AML-193 (cell line): Measurements from ENCODE around the gene LHFPL2.
"Not testable (repeated sequence)": the region's sequence is repeated elsewhere in the genome, so short reads cannot be mapped to it uniquely, and the experiment has no call there.

Experiments
- DNase-seq, 2 experiments: peaks; one replicate each; lab custom pipeline; 2025; lab: John Stamatoyannopoulos, UW

Gene LHFPL2

DNA sequence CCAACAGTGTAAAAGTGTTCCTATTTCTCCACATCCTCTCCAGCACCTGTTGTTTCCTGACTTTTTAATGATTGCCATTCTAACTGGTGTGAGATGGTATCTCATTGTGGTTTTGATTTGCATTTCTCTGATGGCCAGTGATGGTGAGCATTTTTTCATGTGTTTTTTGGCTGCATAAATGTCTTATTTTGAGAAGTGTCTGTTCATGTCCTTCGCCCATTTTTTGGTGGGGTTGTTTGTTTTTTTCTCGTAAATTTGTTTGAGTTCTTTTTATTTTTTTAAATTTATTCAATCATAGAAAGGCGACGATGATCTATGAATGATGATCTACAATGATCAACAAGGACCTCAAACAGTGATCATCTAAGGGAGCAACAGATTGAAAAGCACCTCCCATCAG is 28.5 kb downstream of the LHFPL2 start:
- DNase-seq, result not testable (repeated sequence)

DNA sequence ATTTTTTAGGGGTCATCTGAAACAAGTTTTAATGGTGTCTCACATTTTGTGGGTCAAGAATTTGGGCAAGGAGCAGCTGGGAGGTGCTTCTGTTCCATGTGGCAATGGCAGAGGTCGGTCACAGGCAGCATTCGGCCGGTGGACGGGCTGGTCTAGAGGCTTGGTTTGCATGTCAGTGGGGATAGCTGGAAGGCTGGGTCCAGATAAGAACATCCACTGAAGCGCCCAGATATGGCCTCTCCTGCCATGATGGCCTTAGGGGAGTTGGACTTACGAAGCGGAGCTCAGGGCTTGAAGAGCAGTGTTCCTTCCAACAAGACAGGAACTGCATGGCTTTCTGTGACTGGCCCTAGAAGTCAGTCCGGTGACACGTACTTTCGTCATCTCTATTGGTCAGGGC is 30.3 kb downstream of the LHFPL2 start:
- no peak for DNase-seq

- DNase-seq, result no peak
Observed at GRCh38 chr5:78615697-78616096, 32.9 kb downstream of the LHFPL2 start.

DNA sequence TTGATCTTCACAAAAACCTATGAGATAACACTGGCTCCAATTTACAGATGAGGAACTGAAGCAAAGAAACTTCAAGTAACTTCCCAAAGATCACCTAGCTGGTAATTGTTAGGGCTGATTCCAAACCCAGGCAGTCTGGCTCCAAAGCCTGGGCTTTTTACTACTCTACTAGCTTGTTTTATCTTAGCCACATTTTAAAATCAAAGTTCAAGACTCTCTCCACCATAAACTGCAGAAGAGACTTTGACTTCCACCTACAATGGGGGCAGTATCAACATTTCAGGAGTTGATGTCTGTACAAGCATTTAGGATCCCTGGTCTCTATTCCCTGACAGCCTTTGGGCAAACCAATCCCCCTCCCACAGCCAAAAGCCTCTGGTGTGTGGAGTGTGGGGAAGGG is 33.8 kb downstream of the LHFPL2 start:
- DNase-seq, result no peak

- DNase-seq, result no peak
Observed at GRCh38 chr5:78613756-78614155, 34.8 kb downstream of the LHFPL2 start.

DNA sequence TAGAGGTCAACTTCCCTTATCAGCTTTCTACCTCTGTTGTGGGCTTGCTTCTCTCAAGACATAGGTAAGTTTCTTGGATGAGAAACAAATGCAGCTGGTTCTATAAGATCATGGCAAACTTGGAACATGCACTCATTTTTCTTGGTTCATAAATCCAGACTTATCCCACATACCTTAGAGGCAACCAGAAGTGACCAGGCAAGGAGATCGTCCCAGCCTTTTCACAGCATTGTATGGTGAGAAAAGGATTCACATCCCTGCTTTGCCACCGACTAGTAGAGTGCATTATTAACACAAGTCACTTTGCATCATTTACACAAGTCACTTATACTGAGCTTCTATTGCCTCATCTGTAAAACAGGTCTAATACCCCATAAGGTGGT is 35.4 kb downstream of the LHFPL2 start:
- DNase-seq, result no peak

DNA sequence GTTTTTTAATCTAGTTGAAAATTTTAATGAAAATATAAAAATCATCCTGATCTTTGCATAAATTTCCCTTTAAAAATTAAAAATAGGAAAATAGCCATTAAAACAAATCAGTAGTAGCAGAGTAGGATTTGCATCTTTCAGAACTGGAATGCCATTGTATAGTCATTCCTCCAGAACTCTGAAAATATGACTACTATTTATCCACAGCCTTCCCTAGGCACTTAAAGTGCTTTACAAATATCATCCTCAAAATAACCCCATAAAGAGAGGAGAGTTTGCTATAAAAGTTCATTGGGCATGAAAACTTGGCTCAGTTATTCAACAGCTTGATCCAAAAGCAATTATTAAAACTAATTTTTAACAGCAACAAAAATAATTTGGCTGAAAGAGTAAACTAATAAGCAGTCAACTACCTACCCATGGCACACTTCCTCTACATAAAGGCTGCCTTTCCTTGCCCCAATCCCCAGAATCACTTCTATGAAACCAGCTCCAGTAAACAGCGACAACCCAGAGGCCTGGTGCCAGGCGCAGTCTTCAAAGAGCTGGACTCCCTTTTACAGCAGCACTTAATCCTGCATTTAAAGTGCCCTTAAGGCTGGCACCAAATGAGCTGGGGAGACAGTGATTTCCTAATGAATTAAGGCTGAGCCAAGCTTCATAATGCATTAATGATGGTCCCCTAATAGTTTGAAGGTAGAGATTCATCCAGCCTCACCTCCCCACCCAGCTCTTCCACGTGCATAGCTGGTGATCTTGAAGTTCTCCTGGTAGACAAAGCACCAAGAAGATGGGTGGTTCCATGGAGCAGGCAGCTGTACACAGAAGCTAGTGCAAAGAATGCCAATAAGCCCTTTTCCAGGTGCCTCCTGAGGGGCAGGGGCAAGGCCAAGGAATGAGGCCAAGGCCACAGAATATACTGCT is 36.1 kb downstream of the LHFPL2 start:
- no peak for DNase-seq

- no peak for DNase-seq
Observed at GRCh38 chr5:78611126-78611605, 37.4 kb downstream of the LHFPL2 start.

- DNase-seq, result no peak
Observed at GRCh38 chr5:78610636-78611035, 37.9 kb downstream of the LHFPL2 start.

GRCh38 chr5:78610163-78610583 is 38.4 kb downstream of the LHFPL2 start:
- no peak for DNase-seq

- no peak for DNase-seq
Observed at GRCh38 chr5:78607864-78608263, 40.7 kb downstream of the LHFPL2 start.

DNA sequence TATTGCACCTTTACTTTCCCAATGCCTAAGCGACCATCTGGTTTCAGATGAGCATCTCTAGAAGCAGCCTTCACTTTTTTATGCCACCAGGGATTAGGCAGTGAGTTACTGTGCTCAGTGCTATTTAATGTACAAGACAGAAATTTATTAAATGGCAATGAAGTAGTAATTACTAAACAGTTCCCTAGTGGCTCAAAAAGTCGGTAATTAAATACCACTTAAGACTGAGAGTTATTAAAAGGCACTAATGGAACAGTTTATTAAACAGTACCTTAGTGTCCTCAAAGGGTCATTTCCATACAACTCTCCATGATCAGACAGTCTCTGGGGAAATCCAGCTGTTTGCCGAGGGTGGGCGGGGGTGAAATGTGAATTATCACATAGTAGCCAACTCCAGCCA is 42.3 kb downstream of the LHFPL2 start:
- no peak for DNase-seq

DNA sequence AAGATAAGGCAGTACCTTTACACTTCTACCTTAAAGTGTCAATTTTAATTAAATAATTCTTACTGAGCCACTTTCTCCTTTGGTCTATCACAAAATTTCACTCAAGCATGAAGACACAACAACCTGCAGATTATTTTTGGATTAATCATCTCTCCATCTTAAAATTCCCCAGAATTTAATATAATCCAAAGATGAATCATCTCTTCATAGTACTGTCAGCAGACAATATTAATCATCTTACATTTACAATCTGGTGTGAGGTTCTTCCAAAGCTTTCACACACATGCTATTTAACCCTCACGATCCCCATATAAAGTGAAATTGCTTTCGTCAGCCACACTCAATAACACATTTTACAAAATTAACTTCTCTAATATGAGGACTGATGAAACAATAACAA is 43.0 kb downstream of the LHFPL2 start:
- no peak for DNase-seq

DNA sequence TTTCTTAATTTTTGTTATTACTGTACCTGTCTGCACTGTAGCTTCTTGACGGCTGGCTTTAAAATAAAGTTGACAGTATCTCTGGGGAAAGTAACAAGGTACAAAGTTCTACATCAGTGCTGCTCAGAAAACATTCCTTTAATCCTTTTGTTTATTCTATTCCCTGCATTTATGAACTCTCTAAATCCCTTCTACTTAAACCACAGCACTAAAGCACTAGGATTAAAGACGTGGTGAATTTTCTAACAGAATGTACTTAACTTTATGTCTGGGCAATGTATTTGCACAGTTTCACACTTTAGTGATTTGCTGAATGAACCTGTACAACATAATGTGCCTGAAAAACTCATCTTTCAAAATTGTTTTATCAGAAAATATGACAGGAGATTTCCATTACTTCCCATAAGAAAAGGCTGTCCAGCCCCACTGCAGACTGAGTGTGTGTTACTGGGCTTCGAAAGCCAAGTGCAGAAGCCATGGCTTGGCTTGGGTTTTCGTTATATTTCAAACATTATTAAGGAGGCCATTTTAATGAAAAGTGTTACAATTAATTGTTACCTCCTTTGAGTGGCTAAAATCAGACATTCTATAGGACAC is 43.8 kb downstream of the LHFPL2 start:
- DNase-seq, result no peak

GRCh38 chr5:78603636-78604175 is 44.9 kb downstream of the LHFPL2 start:
- no peak for DNase-seq

- DNase-seq, result no peak
Observed at GRCh38 chr5:78602400-78602799, 46.2 kb downstream of the LHFPL2 start.

DNA sequence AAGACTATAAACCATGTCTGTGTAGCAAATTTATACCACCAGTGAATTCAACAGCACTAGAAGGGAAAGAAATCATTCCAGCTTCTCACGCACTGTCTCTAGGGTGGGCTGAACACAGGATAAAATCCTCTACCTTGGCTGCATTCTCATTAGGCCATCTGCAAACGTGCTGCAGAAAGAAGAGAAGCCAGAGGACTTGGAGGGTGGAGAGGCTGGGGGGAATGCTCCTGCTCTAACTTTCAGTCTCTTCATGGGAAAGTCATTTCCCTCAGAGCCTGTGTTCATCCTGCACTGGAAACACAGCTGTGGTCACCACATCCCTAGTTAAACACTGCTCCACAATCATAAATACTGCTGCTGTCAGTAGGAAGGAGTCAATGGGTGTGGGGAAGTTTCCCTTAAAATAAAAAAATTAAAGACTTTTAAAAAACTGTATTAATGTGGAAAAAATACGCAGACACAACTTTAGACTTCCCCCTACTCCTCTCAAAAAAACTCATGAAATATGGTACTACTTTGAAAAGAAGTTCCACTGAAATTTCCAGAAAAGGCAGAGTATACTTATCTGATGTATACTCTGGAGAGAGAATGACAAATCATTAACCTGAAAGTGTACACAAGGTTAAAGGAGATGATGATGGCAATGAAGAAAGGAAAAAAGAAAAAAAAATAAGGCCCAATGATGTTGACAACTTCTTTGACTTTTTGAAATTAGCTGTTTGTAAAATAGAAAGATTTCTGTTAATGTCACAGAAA is 46.8 kb downstream of the LHFPL2 start:
- DNase-seq, result no peak

DNA sequence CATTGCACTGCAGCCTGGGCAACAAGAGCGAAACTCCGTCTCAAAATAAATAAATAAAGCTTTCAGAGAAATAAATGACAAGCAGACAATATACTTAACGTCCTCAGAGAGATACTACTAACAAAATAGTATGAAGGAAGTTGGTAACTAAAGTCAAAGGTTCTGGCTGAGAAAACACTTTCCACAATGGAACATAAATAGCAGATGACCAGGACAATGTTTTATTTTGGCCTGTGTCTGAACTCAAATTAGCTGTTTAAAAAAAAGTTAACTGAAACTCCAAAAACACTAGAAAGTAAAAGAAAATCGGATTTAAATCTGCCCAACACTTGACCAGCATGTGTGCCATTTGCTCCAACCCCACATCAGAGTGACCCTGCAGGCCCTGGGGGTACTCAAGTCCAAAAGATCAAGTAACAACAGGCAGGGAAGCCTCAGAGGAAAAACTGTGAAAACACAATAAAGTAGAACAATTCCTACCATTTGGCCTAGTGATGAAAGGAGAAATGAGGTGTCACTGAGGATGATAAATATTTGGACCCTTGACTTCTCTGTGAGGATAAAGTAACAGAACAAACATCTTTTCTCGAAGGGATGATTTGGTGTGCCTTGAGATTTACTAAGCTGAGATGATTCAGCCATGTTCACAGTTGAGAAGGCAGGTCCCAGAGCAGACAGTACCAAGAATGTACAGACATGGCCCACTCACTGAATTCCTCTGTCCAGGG is 47.7 kb downstream of the LHFPL2 start:
- DNase-seq, result no peak

DNA sequence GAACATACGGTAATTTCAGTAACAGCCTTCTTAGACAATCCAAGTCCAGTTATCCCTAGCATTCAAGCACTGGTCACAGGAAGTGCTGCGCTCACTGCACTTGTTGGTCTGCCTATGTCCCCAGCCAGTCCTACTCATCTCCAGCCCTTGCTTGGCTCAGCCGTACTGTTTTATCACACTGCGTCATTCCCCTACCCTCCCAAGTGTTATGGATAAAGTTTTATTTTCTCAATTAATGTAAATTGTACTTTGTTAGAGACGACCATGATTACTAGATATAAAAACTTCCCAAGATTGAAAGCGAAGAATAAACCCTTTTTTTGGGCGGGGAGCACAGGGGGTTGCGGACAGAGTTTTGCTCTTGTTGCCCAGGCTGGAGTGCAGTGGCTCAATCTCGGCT is 49.6 kb downstream of the LHFPL2 start:
- no peak for DNase-seq

- DNase-seq, result no peak
Observed at GRCh38 chr5:78597974-78598371, 50.6 kb downstream of the LHFPL2 start.

GRCh38 chr5:78597068-78597973 is 51.3 kb downstream of the LHFPL2 start:
- DNase-seq, result no peak
